Caki2 (cell line): ENCODE measurements around the gene ARSK. TPM values are rescaled to one million over a fixed set of nuclear protein-coding genes. Genes with fewer than 3 reads are reported as not detected.
A peak's percentile ranks its signal among the peaks of the same experiment; 100 is the strongest.
"Not testable (repeated sequence)": the region's sequence is repeated elsewhere in the genome, so short reads cannot be mapped to it uniquely, and the experiment has no call there.

Experiments
- DNase-seq: peaks from one replicate; pipeline ENCODE4 v3.0.0-alpha.2; 2015; ENCODE audit warnings: low read depth
- in situ Hi-C: cut with HindIII; loops from 2 replicates; pipeline ENCODE4 v1.10.0; 2016; ENCODE audit warnings: low sequenced_read_pairs, low pct_unique_long_range_greater_than_20kb, mixed read lengths
- total RNA-seq: library from RNA; depleted of rRNA; stranded (reverse); fragments of >200 nt; shearing (Covaris generic); gene quantifications from 2 replicates; pipeline ENCODE4 v1.2.3, GENCODE V29; 2014; ENCODE audit warnings: low replicate concordance; rRNA removed

ARSK gene
- total RNA-seq, 1 experiment from 2014 or later, result 9.3 TPM

- in situ Hi-C loops, result no loop called here
- no peak for DNase-seq
These were observed 78.8 kb downstream of the ARSK start for GRCh38 chr5:95633671-95634070.

- in situ Hi-C loops, result no loop called here
- no peak for DNase-seq
These were observed 79.2 kb downstream of the ARSK start for GRCh38 chr5:95634081-95634480.

GRCh38 chr5:95638632-95639031, 83.7 kb downstream of the ARSK start:
- in situ Hi-C loops, result no loop called here
- no peak for DNase-seq

- in situ Hi-C loops, result no loop called here
- DNase-seq, result no peak
These were observed 86.9 kb downstream of the ARSK start for GRCh38 chr5:95641741-95642220.

- DNase-seq, result no peak
- in situ Hi-C loops, result no loop called here
These were observed 88.3 kb downstream of the ARSK start for GRCh38 chr5:95643152-95643551.

- peak; percentile 59 for DNase-seq
- in situ Hi-C loops, result no loop called here
These were observed 89.6 kb downstream of the ARSK start for GRCh38 chr5:95644351-95645042.

- in situ Hi-C loops, DNase-seq: not testable (repeated sequence)
These were observed 91.3 kb downstream of the ARSK start for GRCh38 chr5:95646226-95646568.

- in situ Hi-C loops, result no loop called here
- DNase-seq, result peak; percentile 97
These were observed 91.9 kb downstream of the ARSK start, which contains the start of gene RFESD for GRCh38 chr5:95646569-95647431. RFESD (plus strand) TSS chr5:95646777; CDS start chr5:95652272, 5,495 bp downstream.

GRCh38 chr5:95647886-95648860, 93.3 kb downstream of the ARSK start:
- no peak for DNase-seq
- in situ Hi-C loops, result no loop called here

- in situ Hi-C loops, result no loop called here
- no peak for DNase-seq
These were observed 94.4 kb downstream of the ARSK start for GRCh38 chr5:95649274-95649673.

GRCh38 chr5:95649842-95650620, 95.1 kb downstream of the ARSK start:
- in situ Hi-C loops, result no loop called here
- no peak for DNase-seq

GRCh38 chr5:95652849-95653248, 97.9 kb downstream of the ARSK start:
- DNase-seq, result no peak
- in situ Hi-C loops, result no loop called here

- in situ Hi-C loops, result no loop called here
- DNase-seq, result no peak
These were observed 99.3 kb downstream of the ARSK start for GRCh38 chr5:95654196-95654595.

Other genes starting within 250 kb of the ARSK start
- not detected in 2 replicates for gene FAM81B, start 163.7 kb upstream of the ARSK start, total RNA-seq
- gene SKIC3, start 124 bp upstream of the ARSK start, total RNA-seq, result 19.7 and 33.1 TPM in 2 replicates
- gene GPR150, start 65.0 kb downstream of the ARSK start, total RNA-seq, result 0.17 TPM in 1 of 2 replicates, not detected in the other
- 0.55 and 1.1 TPM in 2 replicates for gene RFESD, start 91.7 kb downstream of the ARSK start, total RNA-seq
- not detected in 2 replicates for gene SPATA9, start 127.9 kb downstream of the ARSK start, total RNA-seq
- 22.0 and 24.7 TPM in 2 replicates for gene RHOBTB3, start 176.2 kb downstream of the ARSK start, total RNA-seq